ENCODE results near the gene ST6GALNAC2. TPM values are rescaled to one million over a fixed set of nuclear protein-coding genes. Genes with fewer than 3 reads are reported as not detected.
"Not testable (repeated sequence)": the region's sequence is repeated elsewhere in the genome, so short reads cannot be mapped to it uniquely, and the experiment has no call there.

The ST6GALNAC2 gene
- total RNA-seq, 1 experiment from 2014 or later: 14.3 TPM

DNA sequence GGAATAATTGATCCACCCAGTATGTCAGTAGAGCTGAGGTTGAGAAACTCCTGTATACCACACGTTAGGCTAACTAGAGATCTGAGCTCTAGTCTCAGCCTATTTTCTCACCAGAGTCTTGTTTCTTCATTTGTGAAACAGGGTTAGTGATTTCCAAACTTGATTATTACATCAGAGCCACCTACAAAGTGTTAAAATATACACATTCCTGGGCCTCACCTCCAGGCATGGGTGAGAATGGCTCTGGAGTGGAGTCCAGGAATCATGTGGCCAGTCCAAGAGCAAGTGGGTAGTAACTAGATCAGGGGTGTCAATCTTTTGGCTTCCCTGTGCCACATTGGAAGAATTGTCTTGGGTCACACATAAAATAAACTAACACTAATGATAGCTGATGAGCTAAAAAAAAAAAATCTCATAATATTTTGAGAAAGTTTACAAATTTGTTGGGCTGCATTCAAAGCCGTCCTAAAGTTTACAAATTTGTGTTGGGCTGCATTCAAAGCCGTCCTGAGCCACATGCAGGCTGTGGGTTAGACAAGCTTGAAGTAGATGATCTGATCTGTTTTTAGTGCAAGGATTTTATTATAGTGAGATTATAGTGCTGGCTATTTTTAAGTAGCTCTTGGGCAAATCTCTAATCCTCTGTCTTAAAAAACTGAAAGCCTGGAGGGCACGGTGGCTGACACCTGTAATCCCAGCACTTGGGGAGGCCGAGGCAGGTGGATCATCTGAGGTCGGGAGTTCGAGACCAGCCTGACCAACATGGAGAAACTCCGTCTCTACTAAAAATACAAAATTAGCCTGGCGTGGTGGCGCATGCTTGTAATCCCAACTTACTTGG lies 25.4 kb downstream of the ST6GALNAC2 start:
- no peak for DNase-seq (ENCODE audit: low spot score)
- in situ Hi-C loops (cut with HindIII; ENCODE audit: low sequenced_read_pairs): no loop called here

DNA sequence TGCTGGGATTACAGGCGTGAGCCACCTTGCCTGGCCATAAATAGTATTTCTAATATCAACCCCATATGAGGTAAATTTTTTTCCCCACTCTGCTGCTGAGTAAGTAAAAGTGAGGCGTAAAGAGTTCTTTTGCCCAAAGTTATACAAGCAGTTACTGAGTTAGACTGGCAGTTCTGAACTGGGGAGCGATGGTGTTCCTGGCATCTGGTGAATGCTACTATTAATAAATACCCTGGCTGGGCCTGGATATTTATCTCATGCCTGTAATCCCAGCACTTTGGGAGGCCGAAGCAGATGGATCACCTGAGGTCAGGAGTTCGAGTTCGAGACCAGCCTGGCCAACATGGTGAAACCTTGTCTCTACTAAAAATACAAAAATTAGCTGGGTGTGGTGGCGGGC lies 26.2 kb downstream of the ST6GALNAC2 start:
- DNase-seq (ENCODE audit: low spot score); in situ Hi-C loops (cut with HindIII; ENCODE audit: low sequenced_read_pairs): not testable (repeated sequence)

DNA sequence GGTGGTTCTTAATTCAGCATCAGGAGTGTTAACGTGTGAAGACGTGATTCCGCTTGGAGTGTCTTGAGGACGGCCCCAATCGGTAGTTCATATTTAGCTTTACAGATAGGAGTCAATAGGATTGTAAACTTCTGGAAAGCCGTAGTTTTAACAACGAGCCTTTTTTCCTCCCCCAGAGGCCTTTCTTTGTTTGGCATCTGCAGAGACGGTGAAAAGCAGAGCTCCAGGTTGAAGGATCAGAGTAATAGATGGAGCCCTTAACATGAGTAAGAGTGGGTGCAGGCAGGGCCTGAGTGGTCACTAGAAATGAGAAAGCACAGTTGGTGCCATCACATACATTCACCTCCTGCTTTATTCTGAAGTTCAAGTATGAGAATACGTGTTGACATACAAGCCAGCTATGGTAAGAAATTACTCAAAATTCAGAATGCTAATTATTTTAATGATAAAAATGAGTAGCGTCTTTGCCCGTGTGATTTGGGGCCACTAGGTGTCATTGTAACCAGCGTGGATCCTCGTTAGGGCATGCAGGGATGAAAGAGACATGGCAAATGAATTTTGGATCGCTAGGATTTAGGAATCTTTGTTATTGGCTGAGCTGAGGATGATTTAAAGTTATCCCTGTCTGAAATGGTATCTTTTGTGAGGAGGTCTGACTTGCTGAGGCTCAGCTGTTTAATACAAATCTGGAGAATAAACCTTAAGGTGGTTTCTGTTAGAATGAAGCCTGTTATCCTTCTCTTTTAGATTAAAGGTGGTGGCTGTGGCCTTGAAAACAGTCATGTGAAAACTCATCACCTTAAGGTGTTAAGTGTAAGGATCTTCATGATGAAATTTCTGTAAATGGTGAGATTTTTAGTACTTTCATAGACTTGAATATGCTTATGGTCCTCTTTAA lies 27.2 kb downstream of the ST6GALNAC2 start:
- DNase-seq (ENCODE audit: low spot score): peak; percentile 47
- in situ Hi-C loops (cut with HindIII; ENCODE audit: low sequenced_read_pairs): no loop called here

DNA sequence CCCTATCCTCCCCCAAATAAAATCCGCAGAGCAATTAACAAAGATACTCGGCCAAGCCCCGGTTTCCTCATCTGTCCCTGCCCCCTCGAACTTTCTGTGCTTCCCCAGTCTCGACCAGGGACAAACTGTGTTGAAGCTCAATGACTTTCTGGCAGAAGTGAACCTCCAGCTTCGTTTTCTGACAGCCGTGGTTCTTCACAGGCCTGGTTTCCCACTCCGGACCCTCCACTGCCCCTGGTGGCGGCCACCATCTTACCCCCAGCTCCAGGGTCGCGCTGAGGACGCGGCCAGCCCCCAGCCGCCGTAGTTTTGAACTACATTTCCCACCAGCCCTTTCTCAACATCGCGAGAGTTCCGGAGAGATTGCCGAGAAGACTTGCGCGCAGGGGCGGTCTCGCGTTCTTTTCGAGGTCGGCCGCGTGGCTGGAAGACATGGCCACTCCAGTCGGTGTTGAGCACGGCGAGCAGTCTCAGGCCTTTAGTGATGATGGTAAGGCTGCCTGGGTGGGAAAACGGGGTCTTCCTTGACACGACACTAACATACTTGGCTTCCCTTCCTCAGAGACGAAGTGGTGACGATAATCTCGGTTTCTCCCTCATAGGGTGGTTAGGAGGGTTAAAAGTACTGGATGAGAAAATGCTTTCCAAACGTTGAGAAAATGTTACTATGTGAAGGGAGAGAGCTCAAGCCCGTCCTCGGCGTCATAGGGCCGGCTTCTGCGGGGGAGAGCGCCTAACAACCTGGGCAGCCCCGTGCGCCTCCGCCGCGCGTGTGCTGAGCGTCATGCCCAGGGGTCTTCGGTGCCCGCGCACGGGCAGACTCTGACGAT lies 28.1 kb downstream of the ST6GALNAC2 start:
- in situ Hi-C loops (cut with HindIII; ENCODE audit: low sequenced_read_pairs): no loop called here
- DNase-seq (ENCODE audit: low spot score): peak; percentile 92

DNA sequence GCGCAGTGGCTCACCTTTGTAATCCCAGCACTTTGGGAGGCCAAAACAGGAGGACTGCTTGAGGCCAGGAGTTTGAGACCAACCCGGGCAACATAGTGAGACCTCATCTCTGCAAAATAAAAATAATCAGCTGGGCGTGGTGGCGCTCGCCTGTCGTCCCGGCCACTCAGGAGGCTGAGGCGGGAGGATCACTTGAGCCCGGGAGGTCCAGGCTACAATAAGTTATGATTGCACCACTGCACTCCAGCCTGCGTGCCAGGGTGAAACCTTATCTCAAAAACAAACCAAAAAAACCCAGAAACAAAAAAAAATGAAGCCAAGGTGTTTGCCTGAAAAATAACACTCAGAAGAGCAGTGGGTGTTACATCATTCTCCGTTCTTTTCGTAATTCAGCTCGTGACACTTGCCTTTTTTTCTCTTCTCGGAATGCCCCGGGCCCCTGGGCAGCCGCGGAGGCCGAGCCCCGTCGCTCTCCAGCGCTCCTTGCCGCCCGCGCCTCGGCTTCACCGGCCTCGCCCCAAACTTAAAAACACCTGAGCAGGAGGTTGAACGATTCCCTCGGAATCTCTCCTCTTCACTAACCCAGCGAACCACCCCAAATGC lies 28.8 kb downstream of the ST6GALNAC2 start:
- in situ Hi-C loops (cut with HindIII; ENCODE audit: low sequenced_read_pairs): no loop called here
- no peak for DNase-seq (ENCODE audit: low spot score)

DNA sequence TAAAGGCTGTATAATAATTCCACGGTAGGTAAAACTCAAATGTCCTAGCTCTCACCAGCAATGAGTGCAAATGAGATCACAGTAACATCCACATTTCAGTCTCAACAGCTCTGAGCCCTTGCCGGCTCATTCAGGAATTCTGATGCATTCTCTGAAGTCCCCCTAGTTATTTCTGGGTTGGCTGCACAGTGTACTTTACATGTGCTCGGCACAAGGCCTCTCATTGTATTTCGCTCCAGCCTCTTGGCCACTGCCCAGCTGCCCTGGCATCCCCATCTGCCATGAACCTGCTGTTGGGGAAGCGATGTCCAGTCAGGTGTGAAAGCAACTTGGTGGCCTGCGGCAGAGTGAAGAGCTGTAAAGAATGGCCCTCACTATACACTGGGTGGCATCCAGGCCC lies 31.5 kb downstream of the ST6GALNAC2 start:
- peak; percentile 97 for DNase-seq (ENCODE audit: low spot score)
- in situ Hi-C loops (cut with HindIII; ENCODE audit: low sequenced_read_pairs): no loop called here

DNA sequence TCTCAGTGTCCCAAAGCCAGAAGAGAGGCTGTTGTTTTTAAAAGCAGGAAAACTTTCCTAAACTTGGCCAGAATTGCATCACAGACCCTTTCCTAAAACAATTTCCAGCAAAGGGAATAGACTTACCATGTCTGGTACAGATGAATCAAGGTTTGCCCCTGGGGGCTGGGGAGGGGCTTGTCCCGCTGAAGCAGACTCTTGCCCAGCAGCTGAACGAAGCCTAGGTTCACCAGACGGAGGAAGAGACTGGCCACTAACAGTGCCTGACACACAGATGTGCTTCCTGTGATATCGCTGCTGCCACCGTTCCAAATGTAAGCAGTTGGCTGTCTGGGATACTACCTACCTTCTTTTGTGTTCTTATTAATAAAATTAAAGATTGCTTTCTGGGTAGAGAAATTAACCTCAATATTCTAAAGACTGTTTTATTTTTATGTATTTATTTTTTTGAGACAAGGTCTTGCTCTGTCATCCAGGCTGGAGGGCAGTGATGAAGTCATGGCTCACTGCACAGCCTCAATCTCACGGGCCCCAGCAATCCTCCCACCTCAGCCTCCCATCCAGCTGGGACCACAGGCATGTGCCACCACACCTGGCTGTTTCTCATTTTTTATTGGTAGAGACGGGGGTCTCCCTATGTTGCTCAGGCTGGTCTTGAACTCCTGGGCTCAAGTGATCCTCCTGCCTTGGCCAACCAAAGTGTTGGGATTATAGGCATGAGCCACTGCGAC lies 32.3 kb downstream of the ST6GALNAC2 start:
- DNase-seq (ENCODE audit: low spot score): no peak

DNA sequence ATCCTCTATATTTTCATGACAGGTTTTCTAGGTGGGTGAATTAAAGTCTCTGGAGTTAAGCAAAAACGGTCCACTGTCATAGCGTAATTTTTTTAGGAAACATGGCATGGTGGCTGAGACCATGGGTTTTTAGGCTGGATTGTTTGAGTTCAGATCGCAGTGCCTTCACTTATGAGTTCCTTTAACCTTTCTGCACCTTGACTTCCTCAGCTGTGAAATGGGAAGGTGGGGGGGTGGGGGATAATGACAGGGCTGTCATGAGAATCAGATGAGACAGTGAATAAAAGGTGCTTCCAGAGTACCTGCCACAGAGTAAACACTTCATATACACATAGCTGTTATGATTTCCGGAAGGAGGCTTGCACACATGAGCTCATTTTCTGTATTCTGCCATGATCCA lies 34.0 kb downstream of the ST6GALNAC2 start:
- in situ Hi-C loops (cut with HindIII; ENCODE audit: low sequenced_read_pairs): no loop called here
- no peak for DNase-seq (ENCODE audit: low spot score)

More for the DNA sequence above, 32.3 kb downstream of the ST6GALNAC2 start:
- in situ Hi-C loops (cut with HindIII; ENCODE audit: low sequenced_read_pairs): no loop called here

DNA sequence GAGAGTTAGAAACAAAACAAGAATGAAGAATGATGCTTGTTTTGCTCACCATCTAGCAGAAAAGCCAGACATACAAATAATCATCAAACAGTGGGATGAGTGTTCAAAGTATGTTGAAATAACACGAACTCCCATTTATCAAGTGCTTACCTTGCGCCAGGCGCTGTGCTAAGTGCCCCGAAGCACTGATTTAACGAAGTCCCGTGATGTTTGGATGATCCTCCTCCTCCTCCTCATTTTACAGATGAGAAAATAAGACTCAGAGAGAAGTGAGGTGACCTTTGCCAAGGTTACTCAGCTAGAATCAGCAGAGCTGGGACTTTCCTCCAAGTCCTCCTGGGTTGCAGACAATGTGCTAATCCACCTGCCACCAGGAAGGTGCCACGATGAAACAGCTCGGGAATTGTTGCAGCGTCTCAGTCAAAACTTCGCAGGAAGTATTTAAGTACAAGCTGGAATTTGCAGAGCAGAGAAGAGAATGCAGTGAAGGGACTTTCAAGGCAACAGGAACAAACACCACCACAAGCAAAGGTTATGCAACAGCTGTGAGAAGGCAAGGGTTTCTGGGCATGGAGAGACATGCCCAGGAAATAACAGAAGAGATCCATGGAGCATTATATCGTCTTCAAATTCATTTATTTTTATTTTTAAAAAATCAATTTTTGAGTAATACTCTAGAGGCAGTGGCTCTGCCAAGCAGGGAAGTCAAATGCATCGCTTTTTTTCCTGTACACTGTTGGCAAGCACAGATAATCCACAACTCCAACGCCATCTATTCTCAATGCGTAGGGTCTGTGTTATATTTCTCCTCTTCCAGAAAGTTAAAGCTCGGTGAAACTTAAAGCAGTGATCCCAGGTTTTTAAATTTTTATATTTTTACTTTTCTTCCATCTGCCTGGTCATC lies 34.7 kb downstream of the ST6GALNAC2 start:
- in situ Hi-C loops (cut with HindIII; ENCODE audit: low sequenced_read_pairs): no loop called here
- DNase-seq (ENCODE audit: low spot score): no peak

DNA sequence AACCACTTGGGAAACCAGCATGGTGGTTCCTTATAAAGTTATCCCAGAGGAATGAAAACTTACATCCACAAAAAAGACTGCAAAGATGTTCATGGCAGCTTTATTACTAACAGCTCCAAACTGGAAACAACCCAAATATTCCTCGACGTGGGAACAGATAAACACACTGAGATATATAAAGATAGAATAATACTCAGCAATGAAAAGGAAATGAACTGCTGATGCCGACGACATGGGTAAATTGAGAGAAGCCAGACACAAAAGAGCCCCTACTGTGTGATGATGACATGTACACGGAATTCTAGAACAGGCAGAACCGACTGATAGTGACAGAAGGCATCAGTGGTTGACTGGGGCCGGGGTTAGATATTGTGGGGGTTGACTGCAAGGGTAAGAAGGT lies 36.1 kb downstream of the ST6GALNAC2 start:
- in situ Hi-C loops (cut with HindIII; ENCODE audit: low sequenced_read_pairs): no loop called here
- no peak for DNase-seq (ENCODE audit: low spot score)

DNA sequence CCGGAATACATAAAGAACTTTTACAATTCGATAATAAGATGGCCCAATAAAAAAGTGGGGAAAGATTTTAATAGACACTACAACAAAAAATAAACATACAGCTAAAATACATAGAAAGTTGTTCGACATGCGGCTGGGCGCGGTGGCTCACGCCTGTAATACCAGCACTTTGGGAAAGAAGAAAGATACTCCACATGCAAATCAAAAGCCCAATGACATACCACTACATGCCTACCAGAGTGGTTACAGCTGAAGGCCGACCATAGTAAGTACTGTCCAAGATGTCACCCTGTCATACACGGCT lies 36.5 kb downstream of the ST6GALNAC2 start:
- in situ Hi-C loops (cut with HindIII; ENCODE audit: low sequenced_read_pairs): no loop called here
- no peak for DNase-seq (ENCODE audit: low spot score)

DNA sequence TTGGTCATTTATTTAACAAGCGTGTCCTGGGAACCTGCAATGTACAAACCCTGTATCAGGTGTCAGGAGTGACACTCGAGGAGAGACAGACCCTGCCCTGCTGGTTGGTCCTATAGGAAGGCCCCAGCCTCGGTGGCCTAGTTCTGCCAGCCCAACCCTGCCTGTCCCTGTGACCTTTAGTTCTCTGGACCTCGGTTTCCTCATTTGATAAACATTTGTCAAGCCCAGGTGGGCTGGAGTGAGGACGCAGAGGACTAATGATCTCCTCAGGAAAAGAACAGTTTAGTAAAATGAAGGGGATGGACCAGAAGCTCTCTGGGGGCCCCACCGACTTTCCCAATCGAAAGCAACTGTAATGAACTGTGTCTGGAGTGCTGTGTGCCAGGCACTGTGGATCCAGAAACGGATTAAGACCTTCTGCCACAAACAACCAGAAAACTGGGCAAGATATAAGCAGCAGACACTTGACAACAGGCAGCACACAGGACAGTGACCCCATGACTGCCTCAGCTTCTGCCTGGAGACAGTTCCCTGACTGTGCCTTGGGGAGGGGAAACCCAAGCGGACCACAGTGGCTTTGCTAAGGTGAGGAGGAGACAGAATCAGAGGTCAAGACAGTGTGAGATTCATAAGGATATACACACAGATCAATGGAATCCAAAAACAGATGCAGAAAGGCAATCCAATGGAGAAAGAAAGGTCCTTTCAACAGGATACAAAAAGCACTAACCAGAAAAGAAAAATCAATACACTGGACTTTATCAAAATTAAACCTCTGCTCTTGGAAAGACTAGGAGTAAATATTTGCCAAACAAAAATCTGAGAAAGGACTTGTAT lies 37.1 kb downstream of the ST6GALNAC2 start:
- in situ Hi-C loops (cut with HindIII; ENCODE audit: low sequenced_read_pairs): no loop called here
- DNase-seq (ENCODE audit: low spot score): no peak

DNA sequence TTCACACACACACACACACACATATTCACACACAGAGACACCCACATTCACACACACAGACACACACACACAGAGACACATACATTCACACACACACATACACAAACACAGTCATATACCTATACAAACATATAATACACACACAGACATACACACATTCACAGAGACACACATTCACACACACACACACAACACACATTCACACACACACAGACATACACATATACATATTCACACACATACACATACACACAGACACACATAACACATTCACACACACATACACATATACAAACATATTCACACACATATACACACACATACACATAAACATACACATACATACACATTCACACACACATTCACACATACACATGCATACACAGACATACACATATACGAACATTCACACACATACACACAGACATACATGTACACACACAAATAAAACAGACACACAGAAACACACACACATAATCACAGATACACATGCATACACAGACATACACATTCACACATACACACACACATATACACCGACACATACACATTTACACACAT lies 37.9 kb downstream of the ST6GALNAC2 start:
- in situ Hi-C loops (cut with HindIII; ENCODE audit: low sequenced_read_pairs): no loop called here
- no peak for DNase-seq (ENCODE audit: low spot score)

DNA sequence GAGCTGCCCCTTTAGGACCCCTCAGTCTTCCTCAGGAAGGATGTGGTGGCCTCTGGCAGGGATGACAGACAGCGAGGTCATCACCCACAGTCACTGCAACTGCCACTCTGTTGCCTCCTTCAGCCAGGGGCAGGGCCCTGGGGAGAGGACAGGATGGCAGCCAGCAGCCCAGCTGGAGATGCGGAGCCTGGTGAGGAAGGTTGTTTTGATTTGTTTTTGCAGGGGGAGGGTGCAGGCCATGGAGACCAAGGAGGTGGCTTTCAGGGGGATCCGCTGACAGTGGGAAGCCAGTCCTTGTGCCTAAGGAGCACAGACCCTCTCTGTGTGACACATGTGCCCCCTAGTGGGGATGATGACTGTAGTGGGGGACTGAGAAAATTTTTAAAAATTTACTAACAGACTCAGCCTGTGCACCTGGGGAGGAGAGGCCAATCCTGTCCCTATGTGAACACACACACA lies 38.4 kb downstream of the ST6GALNAC2 start:
- DNase-seq (ENCODE audit: low spot score): peak; percentile 75
- in situ Hi-C loops (cut with HindIII; ENCODE audit: low sequenced_read_pairs): no loop called here

DNA sequence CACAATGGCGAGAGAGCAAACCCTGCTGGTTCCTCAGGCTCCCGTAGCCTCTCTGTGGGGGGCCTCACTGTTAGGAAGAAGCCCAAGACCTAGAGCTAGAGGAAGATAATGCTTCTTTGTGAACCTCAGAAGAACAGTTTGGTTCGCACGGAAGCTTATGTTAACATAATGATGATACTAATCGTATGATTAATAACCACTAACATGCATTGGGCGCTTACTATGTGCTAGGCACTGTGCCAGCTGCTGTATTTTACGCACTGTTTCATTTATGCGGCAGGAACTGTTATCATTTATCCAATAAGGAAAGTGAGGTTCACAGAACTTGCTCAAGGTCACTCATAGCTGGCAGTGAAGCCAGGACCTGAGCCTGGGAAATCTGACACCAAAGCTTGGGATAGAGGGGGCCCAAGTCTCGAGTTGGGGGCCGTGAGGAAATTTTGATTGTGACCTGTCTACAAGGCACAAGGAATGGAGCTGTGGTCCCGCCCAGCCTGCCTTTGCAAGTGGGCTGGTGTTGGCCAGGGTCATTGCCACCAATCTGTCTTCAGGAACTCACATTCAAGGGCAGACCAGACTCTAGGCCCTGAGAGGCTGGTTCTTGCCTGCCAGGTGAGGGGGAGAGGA lies 39.0 kb downstream of the ST6GALNAC2 start:
- no peak for DNase-seq (ENCODE audit: low spot score)
- in situ Hi-C loops (cut with HindIII; ENCODE audit: low sequenced_read_pairs): no loop called here

Measured in G401 (cell line).